HCEC 1CT (cell line): Measurements from ENCODE around the gene ZNF184.
A peak's percentile ranks its signal among the peaks of the same experiment; 100 is the strongest.
"Not testable (repeated sequence)": the region's sequence is repeated elsewhere in the genome, so short reads cannot be mapped to it uniquely, and the experiment has no call there.

Source experiments
- DNase-seq: peaks from one replicate; pipeline ENCODE4 v3.0.0-alpha.2; 2017

The ZNF184 gene

DNA sequence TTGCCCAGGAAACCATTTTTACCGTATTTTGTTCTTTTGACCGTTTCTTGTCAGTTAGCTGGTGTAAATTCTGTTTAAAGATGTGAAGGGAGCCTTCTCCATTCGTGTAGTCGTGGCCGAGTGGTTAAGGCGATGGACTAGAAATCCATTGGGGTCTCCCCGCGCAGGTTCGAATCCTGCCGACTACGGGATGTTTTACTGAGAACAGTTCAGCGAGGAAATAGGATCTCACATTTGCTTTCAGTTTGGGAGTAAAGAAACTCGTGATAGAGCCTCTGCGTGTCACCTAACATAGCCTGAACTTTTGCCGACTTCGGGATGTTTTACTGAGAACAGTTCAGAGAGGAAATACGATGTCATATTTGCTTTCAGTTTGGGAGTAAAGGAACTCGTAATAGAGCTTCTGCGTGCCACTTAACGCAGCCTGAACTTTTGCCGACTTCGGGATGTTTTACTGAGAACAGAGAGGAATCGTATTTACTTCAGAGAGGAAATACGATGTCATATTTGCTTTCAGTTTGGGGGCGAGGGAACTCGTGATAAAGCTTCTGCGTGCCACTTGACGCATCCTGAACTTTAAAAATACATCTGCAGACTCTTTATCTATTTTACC is 5.9 kb upstream of the ZNF184 start:
- DNase-seq: peak; percentile 82

DNA sequence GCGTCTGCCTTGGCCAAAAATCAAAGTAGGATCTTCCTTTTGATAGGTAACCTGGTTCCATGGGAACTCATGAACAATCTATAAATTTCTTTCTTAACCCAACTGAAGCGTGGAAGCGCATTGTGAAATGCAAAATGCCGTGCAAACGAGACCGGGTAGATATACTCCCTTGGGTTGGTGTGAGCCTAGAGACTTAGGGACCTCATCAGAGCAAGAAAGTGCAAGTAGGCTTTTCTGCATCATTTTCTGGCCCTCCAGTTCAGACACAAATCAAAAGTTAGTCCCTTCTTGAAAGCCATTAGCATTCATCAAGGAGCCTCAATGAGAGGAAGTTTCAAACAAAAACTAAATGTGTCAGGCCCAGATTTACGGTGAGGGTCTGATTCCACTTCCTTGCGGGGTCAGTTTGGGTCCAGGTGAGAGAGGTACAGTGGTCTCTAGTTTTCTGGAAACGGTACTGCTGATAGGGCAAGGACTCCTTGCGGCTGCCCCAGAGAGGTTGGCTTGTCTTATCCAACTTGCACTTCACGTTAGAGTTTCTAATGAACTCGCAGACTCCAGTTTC is 5.3 kb upstream of the ZNF184 start:
- peak; percentile 3 for DNase-seq

DNA sequence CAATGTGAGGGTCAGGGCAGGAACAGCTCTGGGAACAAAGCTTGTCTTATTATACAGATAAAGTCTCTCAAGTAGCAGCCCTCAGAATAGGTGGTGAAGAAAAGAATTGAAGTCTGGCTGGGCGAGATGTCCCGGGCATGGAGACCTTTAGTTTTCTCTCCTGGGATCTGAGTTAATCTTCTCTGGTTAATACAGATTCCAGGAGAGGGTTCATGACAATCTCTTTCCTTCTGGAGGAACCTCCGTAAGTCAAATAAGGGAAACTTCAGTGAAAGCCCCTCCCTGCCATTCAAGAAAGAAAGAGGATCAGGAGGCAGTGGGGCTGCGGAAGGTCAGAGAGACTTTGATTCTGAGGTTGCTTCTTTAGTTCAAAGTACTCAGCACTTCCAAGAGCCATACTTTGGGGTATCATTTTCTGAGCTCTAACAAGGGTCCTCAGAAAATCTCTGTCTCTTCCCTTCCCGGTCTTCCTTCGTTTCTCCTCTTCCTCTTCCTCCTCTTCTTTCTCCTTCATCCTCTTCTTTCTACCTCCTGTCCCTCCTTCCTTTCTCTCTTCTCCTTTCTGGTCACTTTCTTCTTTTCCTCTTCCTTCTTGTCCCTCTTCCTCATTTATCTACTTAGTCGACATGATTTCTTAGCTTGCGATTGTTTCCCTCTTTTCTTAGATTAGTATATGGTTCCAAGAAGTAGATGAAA is 4.6 kb upstream of the ZNF184 start:
- no peak for DNase-seq

DNA sequence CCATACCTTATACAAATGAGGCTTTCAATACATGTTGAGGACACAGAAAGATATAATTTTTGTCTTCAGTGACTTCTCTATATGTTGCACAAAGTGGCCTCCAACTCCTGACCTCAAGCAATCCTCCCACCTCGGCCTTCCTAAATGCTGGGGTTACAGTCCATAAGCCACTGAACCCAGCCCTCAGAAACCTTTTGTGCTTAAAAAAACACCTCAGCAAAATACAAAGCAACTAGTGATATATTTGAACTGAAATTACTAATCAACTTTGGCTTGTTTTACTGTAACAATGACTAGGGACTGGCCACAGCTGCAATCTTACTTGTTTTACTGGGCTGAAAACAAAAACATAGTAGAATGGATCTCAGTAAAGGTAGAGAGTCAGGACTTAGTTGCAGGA is 3.2 kb upstream of the ZNF184 start:
- no peak for DNase-seq

DNA sequence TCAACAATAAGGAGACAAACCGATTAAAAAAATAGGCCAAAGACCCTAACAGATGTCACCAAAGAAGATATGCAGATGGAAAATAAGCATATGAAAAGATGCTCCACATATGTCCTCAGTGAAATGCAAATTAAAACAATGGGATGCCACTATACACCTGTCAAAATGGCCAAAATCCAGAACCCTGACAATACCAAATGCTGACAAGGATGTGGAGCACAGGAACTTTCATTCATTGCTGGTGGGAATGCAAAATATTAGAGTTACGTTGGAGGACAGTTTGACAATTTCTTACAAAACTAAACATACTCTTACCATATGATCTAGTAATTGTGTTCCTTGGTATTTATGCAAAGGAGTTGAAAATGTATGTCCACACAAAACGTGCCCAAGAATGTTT is 1.8 kb upstream of the ZNF184 start:
- DNase-seq: no peak

DNA sequence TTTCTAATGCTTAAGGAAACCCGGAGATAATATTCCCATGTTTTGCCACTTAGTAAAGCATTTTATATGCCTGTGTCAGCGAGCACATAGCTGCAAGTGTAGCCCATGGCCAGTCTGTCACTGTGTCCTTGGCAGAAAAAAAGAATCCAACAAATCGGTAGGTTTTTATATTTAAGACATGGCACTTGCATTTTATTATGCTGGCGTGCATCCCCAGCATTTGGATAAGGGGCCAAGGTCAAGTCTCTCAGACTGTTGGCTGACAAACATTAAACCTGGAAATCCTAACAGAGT is 1.2 kb upstream of the ZNF184 start:
- DNase-seq: no peak

DNA sequence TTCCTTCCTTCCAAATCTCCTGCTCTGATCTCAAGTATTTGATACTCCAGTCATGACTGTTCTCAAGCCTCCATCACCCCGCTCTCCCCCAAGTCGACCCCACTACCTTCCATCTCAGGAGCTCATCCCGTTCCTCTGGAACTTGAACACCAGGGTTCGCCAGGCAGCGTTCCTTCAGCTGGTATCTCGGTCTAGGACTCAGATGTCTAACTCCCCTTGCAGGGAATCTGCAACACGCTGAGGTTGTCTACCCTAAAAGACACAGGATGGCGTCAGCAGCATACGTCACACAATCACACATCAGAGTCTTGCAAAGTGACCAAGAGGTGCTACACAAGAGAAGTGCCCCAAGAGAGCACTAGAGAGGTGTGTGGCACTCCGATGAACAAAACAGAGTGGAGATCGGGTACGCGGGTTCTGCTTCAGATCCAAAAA is 706 bp downstream of the ZNF184 start:
- peak; percentile 58 for DNase-seq

DNA sequence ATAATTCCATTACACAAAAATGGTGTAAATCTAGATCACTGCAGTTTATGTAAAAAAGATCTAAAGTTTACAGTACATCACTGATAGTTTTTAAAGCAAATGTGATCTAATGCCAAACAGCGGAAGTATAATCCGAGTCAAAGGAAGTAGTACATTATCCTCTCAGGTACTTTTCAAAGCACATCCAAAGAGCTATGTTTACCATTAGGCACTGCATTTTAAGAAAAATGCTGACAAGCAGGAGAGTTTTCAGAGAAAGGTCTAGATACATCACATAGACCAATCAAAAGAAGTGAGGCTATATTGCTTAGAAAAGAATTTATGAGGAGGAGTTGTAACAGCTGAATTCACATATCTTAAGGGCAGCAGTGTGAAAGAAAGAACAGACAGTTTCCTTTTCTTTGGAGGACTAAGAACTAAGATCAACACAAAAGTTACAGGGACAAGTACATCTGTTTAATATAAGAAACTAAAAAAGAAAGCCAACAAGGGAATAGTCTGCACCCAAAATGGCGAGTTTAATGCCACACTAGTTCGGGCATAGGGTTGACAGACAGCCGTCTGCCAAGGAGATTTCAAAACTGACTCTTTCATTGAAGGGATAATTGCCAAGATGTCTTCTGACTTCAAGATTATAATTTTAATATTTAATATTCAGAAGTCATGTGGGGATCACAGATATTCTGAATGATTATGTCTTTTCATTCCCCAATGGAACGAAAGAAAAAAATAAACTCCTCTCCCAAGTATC is 1.4 kb downstream of the ZNF184 start:
- no peak for DNase-seq

DNA sequence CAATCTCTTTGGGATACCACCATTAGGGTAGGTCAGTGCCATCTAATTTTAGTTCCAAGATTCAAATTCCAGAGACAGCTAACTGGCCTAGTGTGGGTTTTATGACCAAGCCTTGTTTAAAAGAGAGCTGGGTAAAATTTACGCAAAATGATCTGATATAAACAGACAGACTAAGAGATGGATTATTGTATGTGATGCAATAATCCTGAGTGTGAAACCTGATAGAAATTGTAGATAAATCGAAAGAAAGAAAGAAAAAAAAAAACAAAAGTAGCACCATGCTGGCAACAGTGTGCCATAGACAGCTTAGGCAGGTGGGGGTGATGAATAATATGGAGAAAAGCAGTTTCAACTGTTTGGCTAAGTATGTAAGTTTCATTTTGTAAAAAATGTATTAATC is 2.9 kb downstream of the ZNF184 start:
- DNase-seq: no peak

DNA sequence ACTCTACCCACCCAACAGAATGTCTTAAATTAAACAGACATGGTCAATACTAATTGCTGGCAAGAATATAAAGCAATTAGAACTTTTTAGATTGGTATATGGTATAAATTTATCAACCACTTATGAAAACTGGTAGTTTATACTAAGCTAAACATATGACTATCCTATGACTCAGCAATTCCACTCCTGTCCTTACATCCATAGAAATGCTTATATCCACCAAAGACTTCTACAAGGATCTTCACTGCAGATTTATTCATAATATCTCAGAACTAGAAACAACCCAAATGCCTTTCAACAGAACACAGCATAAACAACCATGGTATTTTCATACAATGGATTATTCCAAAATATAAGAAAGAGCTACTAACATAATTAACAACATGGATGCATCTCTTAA is 4.6 kb downstream of the ZNF184 start:
- peak; percentile 65 for DNase-seq

DNA sequence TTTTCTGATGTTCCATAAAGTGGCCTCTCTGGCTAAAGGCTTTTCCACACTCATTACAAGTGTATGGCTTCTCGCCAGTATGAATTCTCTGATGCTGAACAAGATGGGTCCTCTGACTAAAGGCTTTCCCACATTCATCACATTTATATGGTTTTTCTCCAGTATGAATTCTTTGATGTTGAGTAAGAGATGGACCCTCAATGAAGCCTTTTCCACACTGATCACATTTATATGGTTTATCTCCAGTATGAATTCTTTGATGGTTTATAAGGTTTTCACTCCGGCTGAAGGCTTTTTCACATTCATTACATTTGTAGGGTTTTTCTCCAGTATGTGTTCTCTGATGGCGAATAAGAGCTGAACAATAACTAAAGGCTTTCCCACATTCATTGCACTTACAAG is 20.4 kb downstream of the ZNF184 start:
- DNase-seq: peak; percentile 5

DNA sequence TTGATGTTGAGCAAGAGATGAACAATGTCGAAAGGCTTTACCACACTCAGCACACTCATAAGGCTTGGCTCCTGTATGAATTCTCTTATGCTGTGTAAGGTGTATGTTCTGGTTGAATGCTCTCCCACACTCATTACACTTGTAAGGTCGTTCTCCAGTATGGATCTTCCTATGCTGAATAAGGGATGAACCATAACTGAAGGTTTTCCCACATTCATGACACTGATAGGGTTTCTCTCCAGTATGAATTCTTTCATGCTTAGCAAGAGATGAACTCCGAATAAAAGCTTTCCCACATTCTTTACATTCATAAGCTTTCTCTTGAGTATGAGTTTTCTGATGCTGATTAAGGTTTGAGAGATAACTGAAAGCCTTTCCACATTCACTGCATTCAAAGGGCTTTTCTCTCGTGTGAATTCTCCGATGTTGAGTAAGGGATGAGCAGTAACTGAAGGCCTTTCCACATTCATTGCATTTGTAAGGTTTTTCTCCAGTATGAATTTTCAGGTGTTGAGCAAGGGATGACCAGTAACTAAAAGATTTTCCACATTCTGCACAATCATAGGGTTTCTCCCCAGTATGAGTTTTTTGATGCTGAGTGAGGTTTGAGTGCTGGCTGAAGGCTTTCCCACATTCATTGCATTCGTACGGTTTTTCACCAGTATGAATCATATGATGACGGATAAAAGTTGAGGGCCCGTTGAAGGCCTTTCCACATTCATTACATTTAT is 21.1 kb downstream of the ZNF184 start:
- DNase-seq: no peak

DNA sequence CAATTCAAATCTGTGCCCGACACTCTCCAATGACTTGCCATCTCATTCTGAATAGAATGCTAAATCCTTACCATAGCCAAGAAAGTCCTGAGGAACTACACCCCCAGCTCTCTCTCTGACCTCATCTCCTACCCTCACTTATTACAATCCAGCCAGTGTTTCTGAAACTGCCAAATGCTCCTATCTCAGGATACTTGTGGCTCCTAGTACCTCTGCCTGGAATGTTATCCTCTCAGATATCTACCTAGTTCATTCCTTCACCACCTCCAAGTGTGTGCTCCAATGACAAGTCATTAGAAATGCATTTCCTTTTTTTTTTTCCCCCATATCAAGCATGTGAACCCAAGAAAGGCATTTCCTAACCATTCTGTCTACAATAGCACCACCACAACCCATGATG is 24.4 kb downstream of the ZNF184 start:
- no peak for DNase-seq

DNA sequence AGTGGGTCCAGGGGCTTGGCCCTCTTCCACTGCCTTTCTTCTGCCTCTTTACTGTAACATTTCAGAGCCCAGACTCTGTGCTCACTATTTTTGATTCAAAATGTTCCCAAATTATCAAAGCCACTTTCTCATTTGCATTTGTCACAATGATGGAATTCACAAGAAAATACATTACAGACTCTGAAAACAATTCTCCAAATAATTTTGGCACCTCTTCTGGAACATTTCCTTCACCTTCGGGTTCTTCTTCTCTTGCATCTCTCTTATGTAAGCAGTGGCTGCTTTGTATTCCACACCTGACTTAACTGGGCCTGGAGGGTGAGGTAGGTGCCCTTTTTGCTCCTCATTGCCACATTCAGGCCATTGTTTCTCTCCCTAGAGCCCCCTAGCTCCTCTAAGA is 30.0 kb downstream of the ZNF184 start:
- DNase-seq: no peak

DNA sequence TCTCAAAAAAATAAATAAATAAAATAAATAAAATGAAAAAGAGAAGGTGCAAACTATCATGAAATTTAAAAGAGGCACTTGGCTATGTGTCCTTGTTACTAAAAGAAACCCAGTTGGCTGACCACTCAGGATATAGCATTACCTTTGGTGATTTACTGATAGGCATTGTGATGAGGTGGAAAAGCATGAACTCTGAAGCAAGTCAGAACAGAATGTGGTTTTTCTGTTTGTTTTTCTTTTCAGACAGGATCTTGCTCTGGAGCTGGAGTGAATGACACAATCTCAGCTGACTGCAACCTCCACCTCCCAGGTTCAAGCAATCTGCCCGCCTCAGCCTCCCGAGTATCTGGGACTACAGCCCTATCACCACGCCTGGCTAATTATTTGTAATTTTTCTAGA is 31.9 kb downstream of the ZNF184 start:
- DNase-seq: no peak

DNA sequence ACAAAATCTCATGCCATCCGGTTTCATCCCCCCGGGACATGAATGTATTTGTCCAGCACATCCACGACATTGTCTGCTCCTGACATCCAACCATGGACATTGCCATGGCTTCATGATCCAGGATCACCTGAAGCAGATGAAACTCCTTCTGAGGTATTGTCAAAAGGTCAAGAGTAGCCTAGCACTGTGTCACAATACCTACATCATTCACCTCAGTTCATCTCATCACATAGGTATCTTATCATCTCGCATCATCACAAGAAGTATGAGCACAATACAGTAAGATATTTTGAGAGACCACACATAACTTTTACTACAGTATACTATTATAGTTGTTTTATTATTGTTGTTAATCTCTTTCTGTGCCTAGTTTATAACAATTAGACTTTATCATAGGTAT is 33.5 kb downstream of the ZNF184 start:
- DNase-seq: no peak

DNA sequence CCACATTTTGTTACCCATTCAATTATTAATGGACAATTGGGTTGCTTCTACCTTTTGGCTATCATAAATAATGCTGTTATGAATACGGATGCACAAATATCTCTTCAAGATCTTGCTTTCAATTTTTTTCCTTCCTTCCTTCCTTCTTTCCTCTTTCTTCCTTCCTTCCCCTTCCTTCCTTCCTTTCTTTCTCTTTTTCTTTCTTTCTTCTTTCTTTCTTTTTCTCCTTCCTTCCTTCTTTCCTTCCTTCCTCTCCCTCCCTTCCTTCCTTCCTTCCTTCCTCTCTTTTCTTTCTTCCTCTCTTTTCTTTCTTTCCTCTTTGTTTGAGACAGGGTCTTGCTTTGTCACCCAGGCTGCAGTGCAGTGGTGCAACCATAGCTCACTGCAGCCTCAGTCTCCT is 39.2 kb downstream of the ZNF184 start:
- no peak for DNase-seq

DNA sequence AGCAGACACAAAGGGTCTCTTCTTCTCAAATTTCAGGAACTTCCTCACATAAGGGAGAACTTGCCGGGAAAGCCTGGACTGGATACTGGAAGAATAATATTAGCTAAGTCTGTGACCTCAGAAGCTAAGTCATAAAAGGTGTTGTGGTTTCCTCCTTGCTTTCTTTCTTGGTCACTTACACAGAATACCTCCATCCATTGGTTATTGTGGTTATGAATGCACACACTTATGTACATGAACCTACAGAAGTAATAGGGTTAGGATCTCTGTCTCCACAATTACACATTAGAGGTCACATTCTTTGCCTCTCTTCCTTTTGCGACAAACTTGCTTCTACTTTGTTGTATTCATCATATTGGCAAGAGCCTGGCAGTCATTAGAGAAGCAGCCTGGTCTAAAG is 43.9 kb downstream of the ZNF184 start:
- DNase-seq: no peak

DNA sequence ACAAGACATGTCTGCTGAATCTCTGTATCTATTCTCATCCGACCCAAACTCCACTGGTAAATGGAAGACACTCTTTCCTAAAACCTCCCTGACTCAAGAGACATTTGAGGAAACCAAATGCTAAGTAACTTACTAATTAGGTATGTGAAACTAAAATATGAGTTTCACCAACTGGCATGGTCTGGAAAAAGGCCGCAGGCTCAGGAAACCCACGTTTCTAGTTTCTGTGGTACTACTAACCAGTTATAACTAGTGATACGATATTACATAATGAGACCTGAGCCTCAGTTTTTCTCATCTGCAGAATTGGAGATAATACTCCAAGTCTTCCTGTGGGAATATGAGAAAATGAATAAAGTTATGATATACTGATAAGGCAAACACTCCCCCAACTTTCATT is 44.4 kb downstream of the ZNF184 start:
- no peak for DNase-seq

DNA sequence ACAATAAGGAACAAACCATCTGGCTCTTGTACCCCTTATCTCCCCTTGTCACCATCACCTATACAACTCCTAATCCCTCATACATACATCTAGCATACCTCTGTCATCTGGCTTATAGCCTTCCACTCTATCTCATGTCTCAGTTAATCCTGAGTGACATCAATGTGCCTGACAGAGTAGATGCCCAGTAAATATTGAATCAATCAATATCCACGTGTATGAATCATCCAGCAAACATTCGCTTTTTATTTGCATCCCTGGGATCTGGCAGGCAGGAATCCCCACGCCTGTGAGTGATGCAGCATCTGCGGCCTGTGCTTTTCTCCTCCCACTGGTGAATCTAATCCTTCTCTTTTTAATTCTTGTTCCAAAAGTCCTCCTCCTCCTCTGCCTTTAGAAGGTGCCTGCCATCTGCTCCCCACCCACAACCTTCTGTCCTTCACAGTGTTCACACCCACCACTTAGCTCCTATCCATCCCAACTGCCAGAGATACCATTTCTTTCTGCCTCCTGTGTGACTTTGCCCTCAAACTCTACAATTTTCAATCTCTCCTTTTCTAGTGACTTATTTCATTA is 46.8 kb downstream of the ZNF184 start:
- no peak for DNase-seq

DNA sequence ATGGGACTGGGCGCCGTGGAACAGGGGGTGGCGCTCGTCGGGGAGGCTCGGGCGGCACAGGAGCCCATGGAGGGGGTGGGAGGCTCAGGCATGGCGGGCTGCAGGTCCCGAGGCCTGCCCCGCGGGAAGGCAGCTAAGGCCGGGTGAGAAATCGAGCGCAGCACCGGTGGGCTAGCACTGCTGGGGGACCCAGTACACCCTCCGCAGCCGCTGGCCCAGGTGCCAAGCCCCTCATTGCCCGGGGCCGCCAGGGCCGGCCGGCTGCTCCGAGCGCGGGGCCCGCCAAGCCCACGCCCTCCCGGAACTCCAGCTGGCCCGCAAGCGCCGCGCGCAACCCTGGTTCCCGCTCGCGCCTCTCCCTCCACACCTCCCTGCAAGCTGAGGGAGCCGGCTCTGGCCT is 48.1 kb downstream of the ZNF184 start:
- DNase-seq: not testable (repeated sequence)

DNA sequence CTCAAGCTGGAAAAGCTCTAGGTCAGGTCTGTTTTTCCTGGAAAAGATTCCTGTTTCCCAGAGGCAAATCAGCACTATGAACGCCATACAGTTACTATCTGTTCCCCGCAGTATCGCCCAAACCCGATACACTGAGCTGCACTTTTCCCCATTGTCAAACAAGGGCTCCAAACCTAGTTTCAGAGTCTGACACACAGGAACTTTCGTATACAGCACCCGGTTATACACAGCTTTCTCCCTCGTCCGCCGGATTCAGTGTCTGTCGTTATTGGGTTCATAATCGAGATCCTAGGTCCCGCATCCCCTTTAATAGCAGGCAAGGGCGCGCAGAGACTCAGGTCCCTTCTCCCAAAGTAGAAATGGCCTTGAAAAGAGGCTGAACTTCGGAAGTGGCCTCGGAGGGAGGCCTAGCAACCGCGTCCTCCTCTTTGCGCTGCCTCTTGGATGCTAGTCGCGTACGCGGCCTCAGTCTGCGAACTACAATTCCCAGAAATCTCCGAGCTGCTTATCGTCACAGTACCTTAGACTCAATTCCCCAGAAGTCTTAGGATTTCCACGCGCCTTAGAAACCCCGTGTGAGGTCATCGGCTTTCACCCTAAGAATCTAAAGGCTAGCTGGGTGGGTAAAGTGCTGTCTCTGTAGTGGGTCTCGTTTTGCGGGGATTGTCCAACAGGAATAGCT is 50.1 kb downstream of the ZNF184 start:
- no peak for DNase-seq

DNA sequence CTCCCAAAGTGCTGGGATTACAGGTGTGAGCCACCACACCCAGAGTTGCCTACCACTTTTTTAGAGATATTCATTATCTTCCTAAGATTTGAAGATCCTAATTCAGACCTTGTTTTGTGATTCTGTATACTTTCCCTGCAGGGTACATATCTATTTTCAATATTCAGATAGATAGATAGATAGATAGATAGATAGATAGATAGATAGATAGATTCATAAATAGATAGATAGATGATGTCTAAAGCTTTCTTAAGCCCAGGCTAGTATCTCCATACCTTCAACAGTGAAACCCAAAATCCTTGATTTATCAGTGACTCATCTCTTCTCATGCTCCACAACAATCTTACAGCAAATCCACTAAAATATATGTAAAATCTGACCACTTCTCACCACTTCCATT is 53.5 kb downstream of the ZNF184 start:
- DNase-seq: no peak
